Panc1 (cell line): ENCODE measurements around the gene DDX52. TPM values are rescaled to one million over a fixed set of nuclear protein-coding genes. Genes with fewer than 3 reads are reported as not detected.

ENCODE experiments used
- ATAC-seq: fragments of 200-7000 bp; cut with Tn5 transposase; 2 replicates; pipeline ENCODE4 v1.9.1; 2020; ENCODE audit warnings: mild to moderate bottlenecking, moderate library complexity
- BruUV-seq: library from RNA; stranded (reverse); fragments of 400-500 nt; replicated peaks from 2 replicates; lab custom pipeline; 2021; lab: Mats Ljungman, UMichigan
- CTCF ChIA-PET: fragments of 300-600 bp; sonication (Branson Sonifier 250); formaldehyde crosslinking; loops from one replicate; lab custom pipeline; 2022; ENCODE audit warnings: antibody characterized with exemption; lab: Charles Lee
- POLR2A ChIA-PET: fragments of 300-600 bp; sonication (Branson Sonifier 250); formaldehyde crosslinking; loops from one replicate; lab custom pipeline; 2022; ENCODE audit warnings: antibody characterized with exemption; lab: Charles Lee
- DNase-seq: peaks from one replicate; pipeline ENCODE4 v3.0.0-alpha.2; 2010; ENCODE audit warnings: low read depth, low spot score
- H3K27ac ChIP-seq: 2 replicates; pipeline ENCODE4 v1.5.1; 2011; ENCODE audit warnings: mild to moderate bottlenecking, low read length, inconsistent platforms
- H3K27me3 ChIP-seq: fragments of 200-500 bp; sonication (Bioruptor generic); 2 replicates; pipeline ENCODE4 v1.6.0; 2014; ENCODE audit warnings: low read length, inconsistent platforms; ENCODE audit not compliant: control insufficient read depth, insufficient read depth
- H3K36me3 ChIP-seq: fragments of 200-500 bp; sonication (Bioruptor generic); 2 replicates; pipeline ENCODE4 v1.5.1; 2014; ENCODE audit warnings: inconsistent platforms, mild to moderate bottlenecking, low read length, moderate library complexity; ENCODE audit not compliant: control insufficient read depth, insufficient read depth
- H3K4me1 ChIP-seq: 2 replicates; pipeline ENCODE4 v1.5.1; 2011; ENCODE audit warnings: inconsistent platforms, mild to moderate bottlenecking, low read length, moderate library complexity; ENCODE audit not compliant: control insufficient read depth, insufficient read depth
- H3K4me3 ChIP-seq, 2 experiments: 2 replicates each; pipeline ENCODE4 v1.5.1; 2011 to 2012; ENCODE audit warnings: low read depth in 2 of 2, low read length in 2 of 2, mild to moderate bottlenecking in 2 of 2, inconsistent platforms in 1 of 2, moderate library complexity in 1 of 2
- H3K9me3 ChIP-seq: fragments of 200-500 bp; sonication (Bioruptor generic); 2 replicates; pipeline ENCODE4 v1.5.1; 2014; ENCODE audit warnings: low read depth, mild to moderate bottlenecking, inconsistent platforms, low read length, moderate library complexity; ENCODE audit not compliant: control insufficient read depth, insufficient read depth
- CTCF ChIP-seq: fragments of 450-650 bp; IDR thresholded peaks from 2 replicates; pipeline ENCODE4 v1.5.1; 2017; ENCODE audit warnings: mild to moderate bottlenecking
- POLR2AphosphoS5 ChIP-seq: IDR thresholded peaks from 2 replicates; pipeline ENCODE4 v1.6.1; 2012; ENCODE audit warnings: mild to moderate bottlenecking, low read depth, low read length, moderate library complexity
- REST ChIP-seq, 2 experiments: IDR thresholded peaks; 2 replicates each; pipeline ENCODE4 v1.6.1; 2011 to 2012; ENCODE audit warnings: low read depth in 2 of 2, control low read depth in 1 of 2, low read length in 1 of 2, mild to moderate bottlenecking in 1 of 2, moderate library complexity in 1 of 2; ENCODE audit not compliant: insufficient read depth in 1 of 2
- SIN3A ChIP-seq: IDR thresholded peaks from 2 replicates; pipeline ENCODE4 v1.6.1; 2012; ENCODE audit warnings: low read depth, mild to moderate bottlenecking, low read length, moderate library complexity, borderline replicate concordance; ENCODE audit not compliant: insufficient read depth
- TCF7L2 ChIP-seq: IDR thresholded peaks from 2 replicates; pipeline ENCODE4 v1.6.1; 2011; ENCODE audit warnings: mild to moderate bottlenecking, low read depth, low read length, inconsistent platforms
- in situ Hi-C: cut with HindIII; loops from 2 replicates; pipeline ENCODE4 v1.10.0; 2016; ENCODE audit warnings: low sequenced_read_pairs, low pct_unique_long_range_greater_than_20kb
- intact Hi-C: fragments of 100-400 bp; cut with micrococcal nuclease; formaldehyde crosslinking; loops from one replicate; pipeline ENCODE4 v1.10.0; 2022; ENCODE audit not compliant: unreplicated experiment
- total RNA-seq: library from RNA; stranded (reverse); gene quantifications from one replicate; pipeline ENCODE4 v1.2.1, GENCODE V29; 2021; ENCODE audit not compliant: unreplicated experiment

The DDX52 gene
- total RNA-seq, 1 experiment from 2014 or later = 16.5 TPM

- POLR2A ChIA-PET = no interaction called here
- no peak for DNase-seq
- in situ Hi-C loops (no loop called here), intact Hi-C loops (loop anchor here (5.0 to 10.0 kb wide), 2 partner anchors 123 to 165 kb away; no protein-coding TSS in a partner anchor)
- Histone ChIP-seq H3K27me3 (no peaks in the 10 kb centered on the region; the same call in 1 of the 2 replicates), H3K9me3 (no peaks in the 10 kb centered on the region), H3K4me3 (no peak overlapping the region), H3K36me3 (no peaks in the 10 kb centered on the region), H3K27ac (no peak overlapping the region), H3K4me1 (no peaks in the 10 kb centered on the region)
- no peak for ATAC-seq
- BruUV-seq = no TSS peak
- CTCF ChIA-PET = no interaction called here
- no peak for TF ChIP-seq CTCF
- TF ChIP-seq POLR2AphosphoS5 = no peak
- no peak for TF ChIP-seq REST (IDR thresholded peaks at IDR 0.05; ENCODE audit: insufficient read depth in 1 of 2, low read depth in 2 of 2, low read length in 1 of 2)
- TF ChIP-seq SIN3A = no peak
- TF ChIP-seq TCF7L2 = no peak
Measured at GRCh38 chr17:37651849-37652248, 8.6 kb upstream of the DDX52 start.

- Histone ChIP-seq H3K4me3 (no peak overlapping the region), H3K4me1 (no peaks in the 10 kb centered on the region), H3K36me3 (no peaks in the 10 kb centered on the region), H3K9me3 (no peaks in the 10 kb centered on the region), H3K27ac (no peak overlapping the region), H3K27me3 (no peaks in the 10 kb centered on the region; the same call in 1 of the 2 replicates)
- DNase-seq (no peak), ATAC-seq (peak; percentile 68; the same call in 1 of the 2 replicates)
- no TSS peak for BruUV-seq
- intact Hi-C loops = loop anchor here (5.0 to 10.0 kb wide), 2 partner anchors 124 to 167 kb away; no protein-coding TSS in a partner anchor
- ChIA-PET POLR2A (no interaction called here), CTCF (interaction anchor here (0.7 to 2.0 kb wide), 7 partner anchors 8 to 194 kb away, joined by 3 to 19 read pairs (median 8); no protein-coding TSS in a partner anchor)
- TF ChIP-seq REST (IDR thresholded peaks at IDR 0.05; ENCODE audit: insufficient read depth in 1 of 2, low read depth in 2 of 2, low read length in 1 of 2) = no peak
- TF ChIP-seq CTCF = peak; percentile 52
- in situ Hi-C loops = no loop called here
Measured at GRCh38 chr17:37650419-37651003, 7.3 kb upstream of the DDX52 start.
